HepG2 (cell line): ENCODE measurements around the gene DCAKD. TPM values are rescaled to one million over a fixed set of nuclear protein-coding genes. Genes with fewer than 3 reads are reported as not detected.

ENCODE experiments used
- ATAC-seq: fragments of 200-7000 bp; cut with Tn5 transposase; 3 replicates; pipeline ENCODE4 v1.9.1; 2020; ENCODE audit warnings: mild to moderate bottlenecking, moderate library complexity
- BruUV-seq: library from RNA; stranded (reverse); fragments of 400-500 nt; replicated peaks from 2 replicates; lab custom pipeline; 2021; lab: Mats Ljungman, UMichigan
- CTCF ChIA-PET: fragments of 300-600 bp; formaldehyde crosslinking; extraction: SDS; loops from one replicate; lab custom pipeline; 2021; ENCODE audit warnings: low total read pairs, inconsistent platforms, low intra/inter-chr PET ratio; lab: Yijun Ruan, JAX
- POLR2A ChIA-PET: fragments of 350-600 bp; sonication (Branson Sonifier 250); formaldehyde crosslinking; loops from one replicate; lab custom pipeline; 2020; ENCODE audit warnings: antibody characterized with exemption, inconsistent platforms; lab: Yijun Ruan, JAX
- DNase-seq: peaks from one replicate; pipeline ENCODE4 v3.0.0-alpha.2; 2015; ENCODE audit warnings: low spot score
- FAIRE-seq: peaks from 3 replicates; lab custom pipeline; 2011; peaks lifted over from hg19 to GRCh38; lab: Jason Lieb, UNC
- H2AFZ ChIP-seq: one replicate; pipeline ENCODE4 v1.6.1; 2011; ENCODE audit warnings: low read length, inconsistent platforms
- H3K27ac ChIP-seq: fragments of 300-600 bp; 3 replicates; pipeline ENCODE4 v1.8.0; 2011; ENCODE audit warnings: mixed run types, mild to moderate bottlenecking, mixed read lengths, low read length, inconsistent platforms; ENCODE audit not compliant: insufficient read depth; ENCODE audit errors: extremely low read length
- H3K27me3 ChIP-seq, 2 experiments: fragments of 200-600 bp in 1 of 2; 2 replicates in 1 of 2; 3 replicates in 1 of 2; pipeline versions ENCODE4 v1.6.0 to v1.8.0; 2011; ENCODE audit warnings: low read length in 2 of 2, mild to moderate bottlenecking in 2 of 2, moderate library complexity in 2 of 2, inconsistent platforms in 1 of 2; ENCODE audit not compliant: insufficient read depth in 2 of 2, control insufficient read depth in 1 of 2
- H3K36me3 ChIP-seq, 2 experiments: fragments of 200-600 bp in 1 of 2; replicated peaks in 1 of 2; 2 replicates in 1 of 2; 3 replicates in 1 of 2; pipeline versions ENCODE4 v1.5.1 to v1.8.0; 2011; ENCODE audit warnings: low read length in 2 of 2, inconsistent platforms in 1 of 2; ENCODE audit not compliant: insufficient read depth in 2 of 2, control insufficient read depth in 1 of 2
- H3K4me1 ChIP-seq: 2 replicates; pipeline ENCODE4 v1.5.1; 2012; ENCODE audit warnings: low read length, inconsistent platforms; ENCODE audit not compliant: insufficient read depth
- H3K4me2 ChIP-seq: 2 replicates; pipeline ENCODE4 v1.6.0; 2011; ENCODE audit warnings: low read depth, low read length, inconsistent platforms
- H3K4me3 ChIP-seq, 3 experiments: fragments of 200-600 bp in 1 of 3; sonication (generic), shearing (Covaris generic) in 1 of 3; replicated peaks in 1 of 3; 2 replicates each; pipeline ENCODE4 v1.5.1; 2011 to 2016; ENCODE audit warnings: low read length in 3 of 3, inconsistent platforms in 2 of 3, low read depth in 2 of 3, mild to moderate bottlenecking in 2 of 3, control low read depth in 1 of 3, mixed read lengths in 1 of 3; ENCODE audit not compliant: insufficient read depth in 1 of 3
- H3K79me2 ChIP-seq: one replicate; pipeline ENCODE4 v1.6.1; 2011; ENCODE audit warnings: low read length, inconsistent platforms; ENCODE audit not compliant: insufficient read depth
- H3K9ac ChIP-seq: 2 replicates; pipeline ENCODE4 v1.6.0; 2011; ENCODE audit warnings: mild to moderate bottlenecking, low read depth, low read length, inconsistent platforms; ENCODE audit not compliant: insufficient read depth
- H3K9me3 ChIP-seq: 2 replicates; pipeline ENCODE4 v1.5.1; 2012; ENCODE audit warnings: mild to moderate bottlenecking, low read length
- H4K20me1 ChIP-seq: 2 replicates; pipeline ENCODE4 v1.6.0; 2011; ENCODE audit warnings: inconsistent platforms, mild to moderate bottlenecking, low read length, moderate library complexity; ENCODE audit not compliant: insufficient read depth
- FOXO4 ChIP-seq: sonication (generic); formaldehyde crosslinking; conservative IDR thresholded peaks from 2 replicates; pipeline ENCODE4 v1.8.1; 2023; ENCODE audit warnings: missing genetic modification reagents
- GTF3A ChIP-seq: sonication (generic); formaldehyde crosslinking; conservative IDR thresholded peaks from 2 replicates; pipeline ENCODE4 v1.4.0; 2020; ENCODE audit warnings: mild to moderate bottlenecking, missing genetic modification reagents
- U2AF1 ChIP-seq: fragments of 200-400 bp; formaldehyde crosslinking; optimal IDR thresholded peaks from 2 replicates; pipeline ENCODE3; 2017; ENCODE audit warnings: mild to moderate bottlenecking, low read depth, low read length
- ZFP91 ChIP-seq: sonication (generic); formaldehyde crosslinking; IDR thresholded peaks from 2 replicates; pipeline ENCODE4 v1.9.0; 2022; ENCODE audit warnings: missing genetic modification reagents, mild to moderate bottlenecking, borderline replicate concordance
- ZNF749 ChIP-seq: sonication (generic); formaldehyde crosslinking; IDR thresholded peaks from 2 replicates; pipeline ENCODE4 v1.8.0; 2022; ENCODE audit warnings: mild to moderate bottlenecking, missing genetic modification reagents, moderate library complexity, borderline replicate concordance
- ZNF768 ChIP-seq: sonication (generic); formaldehyde crosslinking; IDR thresholded peaks from 2 replicates; pipeline ENCODE4 v1.4.0; 2020; ENCODE audit warnings: missing genetic modification reagents
- WGBS: methylation state at CpG from one replicate; pipeline ENCODE4 v1.1.6; 2017; ENCODE audit warnings: low lambda C conversion rate; 5-methylcytosine and 5-hydroxymethylcytosine counted together
- in situ Hi-C: cut with HindIII; loops from 2 replicates; pipeline ENCODE4 v1.10.0; 2017; ENCODE audit warnings: low pct_unique_long_range_greater_than_20kb; ENCODE audit not compliant: extremely low pct_ligation_motif_present
- intact Hi-C: fragments of 100-400 bp; cut with micrococcal nuclease; formaldehyde crosslinking; loops from one replicate; pipeline ENCODE4 v1.10.0; 2022; ENCODE audit not compliant: unreplicated experiment
- polyA plus RNA-seq, 8 experiments: library from polyadenylated mRNA; depleted of rRNA in 3 of 8; stranded (reverse) in 7 of 8; unstranded in 1 of 8; fragments of >200 nt; fragmentation: Illumina TruSeq in 4 of 8; extraction: Trizol in 4 of 8; gene quantifications; 2 replicates each; pipeline versions ENCODE4 v1.2.1 to v1.2.3, GENCODE V29; 2011 to 2016; ENCODE audit warnings: low read depth in 4 of 8, missing spikeins in 1 of 8, mixed read lengths in 1 of 8; ENCODE audit not compliant: insufficient read depth in 1 of 8
- total RNA-seq, 5 experiments: library from RNA; depleted of rRNA; stranded (reverse); fragments of >200 nt; fragmentation: Illumina TruSeq; extraction: Trizol; gene quantifications; 2 replicates each; pipeline ENCODE4 v1.2.3, GENCODE V29; 2016; ENCODE audit warnings: low read depth in 1 of 5

DCAKD gene
- total and polyA plus RNA-seq, 2 of the 13 experiments (the other 11 are each of a cell fraction or from before 2014, with no cell fraction given): 25.9 to 29.2 TPM

- Histone ChIP-seq H3K27me3 (peaks cover 0 to 22% of the 10 kb centered on the region in 2 experiments; a peak in 3 of 5 replicates), H3K4me3 (no peak overlapping the region), H3K4me1 (peaks cover 58% of the 10 kb centered on the region), H3K4me2 (peak overlapping the region; percentile 27), H3K79me2 (no peaks in the 10 kb centered on the region), H3K27ac (no peak overlapping the region), H4K20me1 (no peaks in the 10 kb centered on the region), H3K36me3 (no peaks in the 10 kb centered on the region), H3K9ac (no peak overlapping the region), H3K9me3 (no peaks in the 10 kb centered on the region), H2AFZ (no peak overlapping the region)
- WGBS: 30% methylated on average over 7 of the region's 7 CpGs
- CTCF ChIA-PET: interaction anchor here (1.2 to 4.8 kb wide), 3 partner anchors 83 to 105 kb away, joined by 3 to 24 read pairs (median 4); no protein-coding TSS in a partner anchor
- DNase-seq: no peak
- POLR2A ChIA-PET: no interaction called here
- no peak for ATAC-seq
- intact Hi-C loops (no loop called here), in situ Hi-C loops (loop anchor here (5.0 to 25.0 kb wide), 2 partner anchors 94 to 229 kb away; no protein-coding TSS in a partner anchor)
- TF ChIP-seq ZFP91 (CRISPR knock-in tag) (peak; percentile 73), GTF3A (CRISPR knock-in tag) (no peak)
- no peak for FAIRE-seq
- no TSS peak for BruUV-seq
These were observed 35.2 kb downstream of the DCAKD start for GRCh38 chr17:45016237-45016636.

GRCh38 chr17:45013021-45013997 is 38.1 kb downstream of the DCAKD start:
- FAIRE-seq: no peak
- 47% methylated on average over 17 of the region's 17 CpGs for WGBS
- Histone ChIP-seq H3K4me1 (peaks cover 33% of the 10 kb centered on the region), H3K27me3 (peaks cover 1 to 21% of the 10 kb centered on the region in 2 experiments; a peak in 2 of 5 replicates), H4K20me1 (no peaks in the 10 kb centered on the region), H2AFZ (no peak overlapping the region), H3K4me2 (no peak overlapping the region), H3K27ac (no peak overlapping the region), H3K79me2 (no peaks in the 10 kb centered on the region), H3K36me3 (no peaks in the 10 kb centered on the region)
- no peak for ATAC-seq
- intact Hi-C loops: no loop called here
- CTCF ChIA-PET: no interaction called here
- in situ Hi-C loops: loop anchor here (25.0 kb wide), 1 partner anchor 226 kb away; no protein-coding TSS in a partner anchor
- POLR2A ChIA-PET: no interaction called here
- TF ChIP-seq ZNF749 (CRISPR knock-in tag): no peak
- peak; percentile 94 for TF ChIP-seq ZNF768 (CRISPR knock-in tag)
- TF ChIP-seq FOXO4: 0 out of 2 replicates have a peak, but pooled peaks have one; percentile 31
- no peak for TF ChIP-seq U2AF1
- TF ChIP-seq, all 625 proteins: peak for 2
- Histone ChIP-seq H3K4me3 (no peak overlapping the region), H3K9me3 (no peaks in the 10 kb centered on the region), H3K9ac (no peak overlapping the region)
- BruUV-seq: no TSS peak
- DNase-seq: no peak
